HG02610 (cell line): ENCODE results near the gene EIF4E2.

ENCODE experiments used
- ATAC-seq: cut with Tn5 transposase; IDR thresholded peaks from one replicate; pipeline ENCODE4 v1.9.1; 2021; ENCODE audit warnings: mild to moderate bottlenecking, moderate library complexity; ENCODE audit not compliant: unreplicated experiment

Gene EIF4E2

DNA sequence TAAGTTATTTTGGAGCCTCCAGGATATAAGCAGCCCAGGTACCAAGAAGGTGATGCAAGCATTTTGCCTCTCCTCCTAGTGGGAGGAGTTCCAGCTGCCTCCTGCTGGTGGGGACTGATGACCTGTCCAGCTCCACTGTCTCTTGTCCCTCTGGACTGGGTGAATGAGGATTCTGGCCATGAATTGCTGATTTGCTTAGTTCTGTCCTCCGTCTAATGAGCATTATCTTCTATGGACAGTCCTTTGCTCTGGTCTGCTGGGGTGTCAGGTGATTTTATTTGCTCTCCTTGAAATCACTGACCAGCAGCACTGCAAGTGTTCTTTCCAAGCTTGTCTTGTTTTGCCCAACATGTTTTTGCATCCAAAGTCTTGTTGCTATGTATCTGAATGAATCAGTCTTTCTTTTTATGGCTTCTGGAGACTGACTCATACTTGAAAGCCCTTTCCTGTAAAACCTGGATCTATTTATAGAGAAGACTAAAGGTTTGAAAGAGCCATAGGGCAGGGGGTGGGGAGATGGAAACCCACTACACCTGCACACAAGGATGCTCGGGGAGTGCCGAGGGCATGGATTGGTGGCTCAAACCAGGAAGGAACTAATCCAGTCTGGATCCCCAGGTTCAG is 42.4 kb downstream of the EIF4E2 start:
- no peak for ATAC-seq

DNA sequence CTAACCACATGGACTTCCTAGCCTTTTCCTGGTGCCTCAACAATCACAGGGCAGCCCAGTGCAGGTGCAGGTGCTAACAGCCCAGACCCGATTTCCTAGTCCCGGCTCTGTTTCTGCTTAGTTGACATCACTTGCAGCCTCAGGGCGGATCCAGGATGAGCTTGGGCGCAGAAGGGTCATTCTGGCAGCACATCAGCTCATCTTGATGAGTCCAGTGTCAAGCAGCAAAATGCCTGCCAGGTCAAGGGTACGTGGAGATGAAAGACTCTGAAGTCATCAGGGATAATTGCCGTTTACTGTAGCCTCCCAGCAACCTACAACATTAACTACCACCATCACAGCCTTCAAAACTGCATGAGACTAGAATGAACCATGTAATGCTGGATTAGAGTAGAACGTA is 43.5 kb downstream of the EIF4E2 start:
- no peak for ATAC-seq

DNA sequence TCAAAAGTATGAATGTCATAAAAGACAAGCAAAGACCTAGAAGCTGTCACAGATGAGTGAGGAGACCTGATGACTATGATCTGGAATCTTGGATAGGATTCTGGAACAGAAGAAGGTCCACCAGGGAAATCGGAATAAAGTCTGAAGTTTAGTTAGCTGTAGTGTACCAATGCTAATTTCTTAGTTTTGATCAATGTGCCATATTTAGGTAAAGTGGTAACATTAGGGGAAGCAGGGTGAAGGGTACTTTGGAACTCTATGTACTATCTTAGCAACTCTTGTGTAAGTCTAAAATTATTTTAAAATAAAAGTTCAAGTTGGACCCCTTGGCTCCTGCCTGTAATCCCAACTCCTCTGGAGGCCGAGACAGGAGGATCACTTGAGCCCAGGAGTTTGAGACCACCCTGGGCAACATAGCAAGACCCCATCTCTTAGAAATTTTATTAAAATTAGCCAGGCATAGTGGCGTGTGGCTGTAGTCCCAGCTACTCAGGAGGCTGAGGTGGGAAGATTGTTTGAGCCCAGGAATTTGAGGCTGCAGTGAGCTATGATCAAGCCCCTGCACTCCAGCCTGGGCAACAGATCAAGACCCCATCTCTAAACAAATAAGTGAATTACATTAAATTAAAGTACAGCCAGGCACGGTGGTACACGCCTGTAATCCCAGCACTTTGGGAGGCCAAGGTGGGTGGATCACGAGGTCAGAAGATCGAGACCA is 47.0 kb downstream of the EIF4E2 start:
- ATAC-seq, result no peak

DNA sequence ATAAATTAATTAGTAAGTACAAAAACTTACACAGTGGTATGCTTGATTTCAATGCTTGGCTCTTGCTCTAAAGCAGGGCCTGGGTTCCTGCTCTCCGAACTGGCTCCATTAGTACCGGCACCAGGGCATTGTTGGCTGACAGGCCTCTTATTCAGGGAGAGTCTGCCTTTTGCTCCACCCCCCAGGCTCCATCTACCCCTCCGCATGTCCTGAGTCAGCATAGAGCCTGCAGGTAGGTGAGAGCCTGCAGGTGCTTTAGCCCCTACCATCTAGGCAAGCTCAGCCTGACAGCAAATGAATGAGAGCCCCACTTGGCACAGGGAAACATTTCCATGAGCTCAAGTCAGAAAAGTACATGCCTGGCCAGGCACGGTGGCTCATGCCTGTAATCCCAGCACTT is 47.8 kb downstream of the EIF4E2 start:
- no peak for ATAC-seq

DNA sequence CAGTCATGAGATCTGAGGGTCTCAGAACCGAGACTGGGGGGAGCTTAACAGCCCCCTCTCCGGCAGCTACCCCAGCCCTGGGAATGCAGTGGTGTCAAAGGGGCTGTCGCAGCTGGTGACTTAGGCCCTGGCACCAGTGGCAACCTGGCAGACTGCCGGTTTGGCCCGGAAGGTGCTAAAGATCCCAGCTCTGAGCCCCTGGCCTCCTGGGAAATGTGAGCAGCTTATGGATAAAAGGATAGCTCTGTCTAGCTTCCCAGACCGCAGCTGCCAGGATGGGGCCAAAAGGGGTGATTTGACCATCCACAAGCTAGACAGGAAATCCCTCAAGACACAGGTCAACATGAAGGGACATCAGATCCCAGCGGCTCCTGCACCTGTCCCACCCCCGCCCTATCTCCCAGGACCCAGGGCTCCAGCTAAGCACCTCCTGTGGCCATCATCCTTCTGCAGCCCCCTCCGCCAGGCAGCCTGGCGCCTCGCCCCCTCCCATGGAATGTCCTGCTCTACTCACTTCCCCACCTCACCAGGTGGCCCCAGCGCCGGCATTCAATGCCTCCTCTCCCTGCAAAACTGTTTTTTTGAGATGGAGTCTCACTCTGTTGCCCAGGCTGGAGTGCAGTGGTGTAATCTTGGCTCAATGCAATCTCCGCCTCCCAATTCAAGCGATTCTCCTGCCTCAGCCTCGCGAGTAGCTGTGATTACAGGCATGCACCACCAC is 49.7 kb downstream of the EIF4E2 start:
- ATAC-seq, result no peak

DNA sequence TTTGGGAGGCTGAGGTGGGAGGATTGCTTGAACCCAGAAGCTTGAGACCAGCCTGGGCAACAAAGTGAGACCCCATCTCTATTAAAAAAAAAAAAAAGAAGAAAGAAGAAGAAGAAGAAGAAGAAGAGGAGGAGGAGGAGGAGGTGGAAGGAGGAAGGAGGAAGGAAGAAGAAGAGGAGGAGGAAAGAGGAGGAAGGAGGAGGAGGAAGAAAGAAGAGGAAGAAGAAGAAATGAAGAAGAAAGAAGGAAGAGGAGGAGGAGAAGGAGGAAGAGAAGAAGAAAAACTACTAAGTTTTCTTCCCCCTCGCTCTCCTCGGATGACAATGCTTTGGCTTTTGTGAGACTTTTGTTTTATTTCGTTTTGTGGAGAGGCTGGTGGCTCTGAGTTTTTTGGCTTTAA is 52.8 kb downstream of the EIF4E2 start:
- no peak for ATAC-seq

DNA sequence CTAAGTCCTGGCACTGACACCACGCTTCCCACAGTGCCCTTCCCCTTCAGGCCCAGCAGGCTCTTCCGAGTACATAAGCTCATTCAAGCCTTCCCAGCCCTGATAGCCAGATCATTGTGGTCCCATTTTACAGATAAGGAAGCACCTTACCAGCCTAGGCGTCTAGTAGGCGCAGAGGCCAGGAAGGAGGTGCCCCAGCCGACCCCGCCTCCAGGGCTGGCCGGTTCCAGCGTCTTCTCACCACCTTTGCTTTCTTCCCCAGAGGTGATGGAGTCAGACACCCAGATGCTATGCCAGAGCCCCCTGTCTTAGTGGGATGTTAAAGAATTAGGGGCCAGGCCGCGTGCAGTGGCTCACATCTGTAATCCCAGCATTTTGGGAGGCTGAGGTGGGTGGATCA is 54.0 kb downstream of the EIF4E2 start:
- ATAC-seq, result no peak

DNA sequence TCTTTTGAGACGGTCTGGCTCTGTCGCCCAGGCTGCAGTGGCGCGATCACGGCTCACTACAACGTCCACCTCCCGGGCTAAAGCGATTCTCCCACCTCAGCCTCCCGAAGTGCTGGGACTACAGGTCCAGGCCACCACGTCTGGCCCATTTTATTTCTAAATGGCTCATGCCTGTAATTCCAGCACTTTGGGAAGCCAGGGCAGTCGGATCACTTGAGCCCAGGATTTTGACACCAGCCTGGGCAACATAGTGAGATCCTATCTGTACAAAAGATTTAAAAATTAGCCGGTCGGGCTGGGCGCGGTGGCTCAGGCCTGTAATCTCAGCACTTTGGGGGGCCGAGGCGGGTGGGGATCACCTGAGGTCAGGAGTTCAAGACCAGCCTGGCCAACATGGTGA is 56.5 kb downstream of the EIF4E2 start:
- ATAC-seq, result no peak

DNA sequence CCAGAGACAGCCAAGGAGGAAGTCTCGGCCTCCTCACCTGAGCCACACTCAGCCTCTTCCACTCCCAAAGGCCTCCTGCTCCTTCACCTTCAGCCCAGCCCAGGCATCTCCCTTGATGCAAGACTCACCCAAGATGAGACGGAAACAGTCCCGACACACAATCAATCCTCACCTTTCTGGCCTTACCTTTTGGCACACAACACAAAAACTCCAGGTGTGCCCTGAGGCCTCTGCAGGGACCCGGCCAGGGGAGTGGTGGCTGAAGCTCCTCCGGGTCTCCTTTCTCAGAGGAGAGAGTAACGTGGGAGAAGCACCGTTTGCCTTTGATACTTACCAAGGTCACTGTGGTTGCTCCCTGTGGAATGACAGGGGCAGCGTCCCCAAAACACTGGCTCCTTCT is 59.1 kb downstream of the EIF4E2 start:
- ATAC-seq, result no peak

DNA sequence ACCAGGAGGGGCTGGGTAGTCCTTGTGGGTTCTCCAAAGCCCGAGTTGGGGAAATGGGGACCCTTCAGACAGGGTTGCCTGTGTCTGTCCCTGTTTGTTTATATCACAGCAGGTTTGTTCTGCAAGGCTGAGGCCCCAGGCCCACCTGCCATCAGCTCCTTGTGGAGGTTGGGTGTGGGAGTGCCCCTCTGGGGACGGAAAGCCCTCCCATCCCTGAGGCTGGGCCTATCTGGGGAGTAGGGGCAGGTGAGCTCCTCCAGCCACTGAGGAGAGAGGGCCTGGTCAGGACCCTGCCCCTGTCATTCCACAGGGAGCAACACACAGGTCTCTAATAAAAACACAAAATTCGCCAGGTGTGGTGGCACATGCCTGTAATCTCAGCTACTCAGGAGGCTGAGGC is 59.6 kb downstream of the EIF4E2 start:
- no peak for ATAC-seq

DNA sequence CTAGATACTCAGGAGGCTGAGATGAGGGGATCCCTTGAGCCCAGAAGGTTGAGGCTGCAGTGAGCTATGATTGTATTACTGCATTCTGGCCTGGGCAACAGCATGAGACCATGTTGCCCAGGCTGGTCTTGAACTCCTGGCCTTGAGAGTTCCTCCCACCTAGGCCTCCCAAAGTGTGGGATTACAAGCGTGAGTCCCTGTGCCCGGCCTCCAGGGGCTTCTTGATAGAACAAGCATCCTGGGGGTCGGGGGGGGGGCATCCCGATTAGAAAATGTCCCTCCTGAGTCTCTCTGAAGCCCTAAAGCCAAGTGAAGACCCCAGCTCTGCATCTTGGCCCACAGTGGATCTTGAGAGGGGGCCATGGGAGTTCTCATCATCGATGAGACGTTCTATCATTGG is 60.6 kb downstream of the EIF4E2 start:
- ATAC-seq, result no peak

DNA sequence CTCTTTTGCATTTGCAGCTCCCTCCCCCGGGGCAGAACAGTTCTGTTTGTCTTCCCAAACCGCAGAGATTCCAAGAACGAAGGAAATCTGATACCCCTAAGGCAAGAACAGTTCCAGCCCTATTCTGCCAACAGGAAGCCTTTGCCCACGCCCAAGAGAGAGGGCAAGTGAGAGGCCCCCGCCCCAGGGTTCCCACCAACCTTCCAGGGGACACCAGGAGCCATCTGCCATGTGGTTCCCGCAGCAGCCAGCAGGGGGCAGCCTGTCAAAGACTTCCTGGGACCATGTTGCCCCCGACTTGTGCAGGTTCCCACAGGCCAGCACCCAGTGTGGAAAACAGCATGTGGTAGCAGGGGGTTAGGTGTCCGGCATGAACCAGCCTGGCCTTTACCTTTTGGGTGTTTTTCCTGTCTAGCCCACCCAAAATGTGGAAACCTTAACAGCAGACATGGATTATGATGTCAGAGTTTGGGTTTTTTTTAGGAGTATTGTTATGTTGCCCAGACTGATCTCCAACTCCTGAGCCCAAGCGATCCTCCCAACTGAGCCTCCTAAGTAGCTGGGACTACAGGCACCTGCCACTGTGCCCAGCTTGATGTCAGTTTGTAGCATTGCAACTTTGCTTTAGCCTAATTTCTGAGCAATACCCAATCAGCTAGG is 61.2 kb downstream of the EIF4E2 start:
- no peak for ATAC-seq

DNA sequence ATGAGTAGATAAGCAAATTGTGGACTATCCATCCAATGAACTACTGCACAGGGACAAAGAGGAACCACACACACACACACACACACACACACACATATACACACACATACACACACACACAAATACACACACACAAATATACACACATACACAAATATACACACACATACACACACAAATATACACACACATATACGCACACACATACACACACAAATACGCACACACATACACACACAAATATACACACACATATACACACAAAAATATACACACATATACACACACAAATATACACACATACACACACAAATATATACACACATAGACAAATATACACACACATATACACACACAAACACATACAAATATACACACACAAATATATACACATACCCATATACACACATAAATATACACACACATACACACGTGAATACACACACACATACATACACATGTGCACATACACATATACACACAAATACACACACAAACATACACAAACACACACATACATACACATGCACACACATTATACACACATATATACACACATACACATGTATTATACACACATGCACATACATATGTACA is 63.1 kb downstream of the EIF4E2 start:
- ATAC-seq, result no peak

DNA sequence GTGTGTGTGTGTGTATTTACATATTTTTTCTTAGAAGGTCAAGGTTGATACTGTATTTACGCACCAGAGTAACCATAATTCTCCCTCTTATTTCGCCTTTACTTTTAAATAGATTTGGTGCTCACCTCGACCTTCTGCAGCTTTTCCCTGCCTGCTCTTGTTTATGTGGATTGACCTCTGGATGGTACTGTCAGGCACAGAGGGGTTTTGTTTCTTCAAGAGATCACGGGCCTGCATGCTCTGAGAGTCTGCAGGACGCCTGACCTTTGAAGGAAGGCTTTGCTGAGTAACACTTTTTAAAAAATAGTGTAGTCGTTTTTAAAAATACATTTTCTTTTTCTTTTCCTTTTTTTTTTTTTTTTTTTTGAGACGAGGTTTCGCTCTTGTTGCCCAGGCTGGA is 64.8 kb downstream of the EIF4E2 start:
- no peak for ATAC-seq
